Measurements from ENCODE around the gene MUC2. TPM values are rescaled to one million over a fixed set of nuclear protein-coding genes. Genes with fewer than 3 reads are reported as not detected.
A peak's percentile ranks its signal among the peaks of the same experiment; 100 is the strongest.

The MUC2 gene
- total RNA-seq, 1 donor from 2014 or later, result not detected

DNA sequence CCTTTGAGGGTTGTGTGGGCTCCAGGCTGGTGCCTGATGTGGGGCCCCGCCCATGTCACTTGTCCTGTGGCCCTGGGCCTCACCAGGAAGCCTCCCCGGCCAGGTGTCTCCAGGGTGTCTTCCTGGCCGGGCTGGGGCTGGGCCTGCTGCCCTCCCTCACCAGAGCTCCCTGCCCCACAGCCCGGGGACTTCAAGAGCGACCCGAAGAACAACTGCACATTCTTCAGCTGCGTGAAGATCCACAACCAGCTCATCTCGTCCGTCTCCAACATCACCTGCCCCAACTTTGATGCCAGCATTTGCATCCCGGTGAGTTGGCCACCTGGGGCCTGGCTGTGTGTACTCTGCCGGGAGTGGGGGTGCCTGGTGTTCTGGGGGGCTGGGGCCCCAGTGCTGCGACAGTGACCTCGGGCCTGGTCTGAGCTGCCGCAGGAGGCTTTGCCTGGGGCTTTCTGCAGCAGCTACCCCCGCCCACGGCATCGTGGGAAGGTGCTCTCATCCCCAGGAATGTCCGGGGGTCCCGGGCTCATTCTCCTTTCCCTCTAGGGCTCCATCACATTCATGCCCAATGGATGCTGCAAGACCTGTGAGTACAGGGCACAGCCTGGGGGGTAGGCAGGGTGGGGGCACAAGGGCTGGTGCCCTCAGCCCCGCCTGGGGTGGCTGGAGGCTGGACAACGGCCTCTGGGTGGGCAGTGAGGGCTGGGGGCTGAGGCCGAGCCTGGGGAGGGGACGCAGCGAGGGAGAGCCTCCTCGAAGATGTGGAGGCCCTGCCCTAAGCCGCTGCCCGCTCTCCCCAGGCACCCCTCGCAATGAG, 34.6 kb downstream of the MUC2 start:
- H3K4me3 ChIP-seq, result no peak overlapping the region
- no peaks in the 10 kb centered on the region for H3K79me2 ChIP-seq (ENCODE audit: low read depth)
- peaks cover 7% of the 10 kb centered on the region for H3K27me3 Mint-ChIP-seq (ENCODE audit: insufficient read depth, low read depth)
- H3K27ac ChIP-seq, result no peak overlapping the region
- DNase-seq (ENCODE audit: low spot score), result no peak
- H3K36me3 ChIP-seq, result no peaks in the 10 kb centered on the region
- no peaks in the 10 kb centered on the region for H4K20me1 ChIP-seq (ENCODE audit: low read depth)
- H3K9me3 ChIP-seq (ENCODE audit: low read depth), result no peaks in the 10 kb centered on the region
- H3K4me1 Mint-ChIP-seq, result no peaks in the 10 kb centered on the region
- H3K36me3 Mint-ChIP-seq, result no peaks in the 10 kb centered on the region
- H3K4me3 Mint-ChIP-seq, result no peak overlapping the region
- H3K9ac ChIP-seq, result no peak overlapping the region
- H3K4me2 ChIP-seq, result no peak overlapping the region
- no peaks in the 10 kb centered on the region for H3K27me3 ChIP-seq
- H2AFZ ChIP-seq (replicated peaks), result no peak overlapping the region
- H3K4me1 ChIP-seq, result no peaks in the 10 kb centered on the region
- H3F3A ChIP-seq (ENCODE audit: low read depth), result no peaks in the 10 kb centered on the region
- H3K9me3 Mint-ChIP-seq, result no peaks in the 10 kb centered on the region
- TF ChIP-seq EZH2 (IDR thresholded peaks at IDR 0.05), result no peak
- no peak for TF ChIP-seq EZH2phosphoT487 (IDR thresholded peaks at IDR 0.05)
- TF ChIP-seq, protein P1, sequence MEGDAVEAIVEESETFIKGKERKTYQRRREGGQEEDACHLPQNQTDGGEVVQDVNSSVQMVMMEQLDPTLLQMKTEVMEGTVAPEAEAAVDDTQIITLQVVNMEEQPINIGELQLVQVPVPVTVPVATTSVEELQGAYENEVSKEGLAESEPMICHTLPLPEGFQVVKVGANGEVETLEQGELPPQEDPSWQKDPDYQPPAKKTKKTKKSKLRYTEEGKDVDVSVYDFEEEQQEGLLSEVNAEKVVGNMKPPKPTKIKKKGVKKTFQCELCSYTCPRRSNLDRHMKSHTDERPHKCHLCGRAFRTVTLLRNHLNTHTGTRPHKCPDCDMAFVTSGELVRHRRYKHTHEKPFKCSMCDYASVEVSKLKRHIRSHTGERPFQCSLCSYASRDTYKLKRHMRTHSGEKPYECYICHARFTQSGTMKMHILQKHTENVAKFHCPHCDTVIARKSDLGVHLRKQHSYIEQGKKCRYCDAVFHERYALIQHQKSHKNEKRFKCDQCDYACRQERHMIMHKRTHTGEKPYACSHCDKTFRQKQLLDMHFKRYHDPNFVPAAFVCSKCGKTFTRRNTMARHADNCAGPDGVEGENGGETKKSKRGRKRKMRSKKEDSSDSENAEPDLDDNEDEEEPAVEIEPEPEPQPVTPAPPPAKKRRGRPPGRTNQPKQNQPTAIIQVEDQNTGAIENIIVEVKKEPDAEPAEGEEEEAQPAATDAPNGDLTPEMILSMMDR (IDR thresholded peaks at IDR 0.05), result no peak
- no peak overlapping the region for H3K27ac Mint-ChIP-seq

GRCh38 chr11:1109918-1110705, 35.4 kb downstream of the MUC2 start:
- Mint-ChIP-seq H3K4me1 (no peaks in the 10 kb centered on the region), H3K27me3 (ENCODE audit: insufficient read depth, low read depth) (peaks cover 11% of the 10 kb centered on the region), H3K36me3 (no peaks in the 10 kb centered on the region), H3K4me3 (no peak overlapping the region), H3K9me3 (no peaks in the 10 kb centered on the region), H3K27ac (peak overlapping the region; percentile 74)
- Histone ChIP-seq H3K27me3 (peaks cover 3% of the 10 kb centered on the region), H3K9me3 (ENCODE audit: low read depth) (no peaks in the 10 kb centered on the region), H3K27ac (no peak overlapping the region), H3K4me3 (no peak overlapping the region), H3K9ac (no peak overlapping the region), H3K4me2 (no peak overlapping the region), H3K4me1 (no peaks in the 10 kb centered on the region), H3K79me2 (ENCODE audit: low read depth) (no peaks in the 10 kb centered on the region), H3K36me3 (no peaks in the 10 kb centered on the region), H4K20me1 (ENCODE audit: low read depth) (no peaks in the 10 kb centered on the region), H3F3A (ENCODE audit: low read depth) (no peaks in the 10 kb centered on the region), H2AFZ (replicated peaks) (no peak overlapping the region)
- TF ChIP-seq, protein P1 (IDR thresholded peaks at IDR 0.05), result no peak
- no peak for TF ChIP-seq EZH2 (IDR thresholded peaks at IDR 0.05)
- no peak for TF ChIP-seq EZH2phosphoT487 (IDR thresholded peaks at IDR 0.05)
- DNase-seq (ENCODE audit: low spot score), result no peak

DNA sequence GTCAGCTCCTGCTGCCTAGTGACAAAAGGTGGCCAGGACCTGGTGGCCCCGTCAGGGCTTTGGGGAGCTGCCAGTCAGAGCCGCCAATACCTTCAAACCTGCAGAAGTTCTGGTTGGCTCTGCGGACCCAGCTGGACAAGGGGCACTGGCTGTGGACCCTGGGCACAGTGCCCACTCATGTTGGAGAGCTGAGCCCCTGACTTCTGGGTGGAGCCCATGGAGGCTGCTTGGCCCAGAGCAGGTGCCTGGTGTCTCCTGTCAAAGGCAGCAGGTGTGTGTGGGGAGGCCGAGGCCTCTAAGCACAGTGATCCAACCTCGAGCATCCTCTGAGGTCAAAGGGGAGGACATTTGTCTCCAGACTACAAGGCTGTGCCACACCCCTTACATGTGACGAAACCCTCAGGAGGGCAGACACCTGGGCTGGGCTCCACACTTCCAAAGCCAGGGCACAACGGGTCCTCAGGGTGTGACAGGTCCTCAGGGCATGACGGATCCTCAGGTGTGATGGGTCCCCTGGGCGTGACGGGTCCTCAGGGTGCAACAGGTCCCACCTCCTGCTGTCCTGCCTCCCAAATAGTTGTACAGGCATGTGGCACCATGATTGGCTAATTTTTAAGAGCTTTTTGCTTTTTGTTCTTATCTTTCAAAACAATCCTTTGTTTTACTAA, 37.0 kb downstream of the MUC2 start:
- Histone ChIP-seq H4K20me1 (ENCODE audit: low read depth) (no peaks in the 10 kb centered on the region), H3K27me3 (peaks cover 3% of the 10 kb centered on the region), H3K4me1 (no peaks in the 10 kb centered on the region), H3K4me3 (no peak overlapping the region), H3K9me3 (ENCODE audit: low read depth) (no peaks in the 10 kb centered on the region), H3K4me2 (no peak overlapping the region), H3K27ac (no peak overlapping the region), H2AFZ (replicated peaks) (no peak overlapping the region), H3F3A (ENCODE audit: low read depth) (no peaks in the 10 kb centered on the region), H3K36me3 (no peaks in the 10 kb centered on the region), H3K79me2 (ENCODE audit: low read depth) (no peaks in the 10 kb centered on the region), H3K9ac (no peak overlapping the region)
- no peaks in the 10 kb centered on the region for H3K4me1 Mint-ChIP-seq
- H3K4me3 Mint-ChIP-seq, result no peak overlapping the region
- no peaks in the 10 kb centered on the region for H3K9me3 Mint-ChIP-seq
- DNase-seq (ENCODE audit: low spot score), result no peak
- H3K27ac Mint-ChIP-seq, result no peak overlapping the region
- TF ChIP-seq, protein P1 (IDR thresholded peaks at IDR 0.05), result no peak
- no peak for TF ChIP-seq EZH2 (IDR thresholded peaks at IDR 0.05)
- no peaks in the 10 kb centered on the region for H3K36me3 Mint-ChIP-seq
- H3K27me3 Mint-ChIP-seq (ENCODE audit: insufficient read depth, low read depth), result peaks cover 14% of the 10 kb centered on the region
